NCI-H2196 treated with DMSO at 0.1 percent for 48 hours (cell line): Measurements from ENCODE around the gene PDCD1.
"Not testable (repeated sequence)": the region's sequence is repeated elsewhere in the genome, so short reads cannot be mapped to it uniquely, and the experiment has no call there.

Experiments
- DNase-seq: peaks from one replicate; lab custom pipeline; 2025; ENCODE audit not compliant: unreplicated experiment; lab: John Stamatoyannopoulos, UW

The PDCD1 gene

GRCh38 chr2:241835611-241836010 is 23.1 kb downstream of the PDCD1 start:
- no peak for DNase-seq

DNA sequence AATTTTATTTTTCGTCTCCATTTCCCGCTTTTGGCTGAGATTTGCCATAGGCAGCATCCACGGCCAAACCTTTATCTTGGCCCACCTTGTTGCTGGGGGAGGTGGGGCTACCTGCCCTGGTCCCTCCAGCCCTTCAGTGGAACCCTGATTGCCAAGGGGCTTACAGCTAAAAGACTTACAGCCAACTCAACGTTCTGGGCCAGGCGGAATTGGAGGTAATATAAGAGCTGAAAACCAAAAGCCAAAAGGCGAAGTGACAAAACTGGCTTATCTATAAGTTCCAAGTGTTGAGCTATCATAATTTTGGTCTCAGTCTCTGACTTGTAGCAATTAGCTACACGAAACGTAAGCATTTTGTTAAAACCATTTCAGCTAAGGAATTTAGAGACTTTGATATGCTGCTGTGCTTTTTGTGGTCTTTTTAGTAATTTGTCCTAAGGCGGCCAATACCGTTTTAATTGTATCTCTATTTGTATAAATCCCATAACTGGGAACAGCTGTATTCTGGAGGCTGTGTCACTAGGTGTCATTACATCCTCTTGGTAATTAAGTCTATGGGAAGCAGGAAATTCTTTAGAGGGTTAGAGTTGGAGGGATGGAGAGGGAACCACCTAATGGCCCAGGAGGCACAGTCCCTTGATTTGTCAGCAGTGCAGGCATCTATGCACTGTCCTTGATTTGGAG is 24.0 kb downstream of the PDCD1 start:
- DNase-seq, result no peak

- DNase-seq, result not testable (repeated sequence)
Observed at GRCh38 chr2:241833756-241834526, 24.8 kb downstream of the PDCD1 start.

- no peak for DNase-seq
Observed at GRCh38 chr2:241833101-241833663, 25.5 kb downstream of the PDCD1 start.

DNA sequence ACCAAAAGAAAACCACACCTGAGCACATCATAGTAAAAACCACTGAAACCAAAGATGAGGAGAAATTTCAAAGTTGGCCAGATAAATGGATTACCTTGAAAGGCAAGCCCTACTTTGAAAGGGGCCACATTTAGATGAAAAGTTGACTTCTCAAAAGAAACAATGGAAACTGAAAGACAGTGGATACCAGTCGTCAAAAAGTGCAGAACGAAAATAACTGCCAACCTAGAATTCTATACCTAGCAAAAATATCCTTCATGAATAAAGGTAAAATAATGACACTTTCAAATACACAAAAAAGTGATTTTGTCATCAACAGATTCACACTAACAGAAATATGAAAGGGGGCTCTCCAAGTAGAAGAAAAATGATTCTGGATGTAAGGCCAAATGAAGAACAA is 31.3 kb downstream of the PDCD1 start:
- no peak for DNase-seq

DNA sequence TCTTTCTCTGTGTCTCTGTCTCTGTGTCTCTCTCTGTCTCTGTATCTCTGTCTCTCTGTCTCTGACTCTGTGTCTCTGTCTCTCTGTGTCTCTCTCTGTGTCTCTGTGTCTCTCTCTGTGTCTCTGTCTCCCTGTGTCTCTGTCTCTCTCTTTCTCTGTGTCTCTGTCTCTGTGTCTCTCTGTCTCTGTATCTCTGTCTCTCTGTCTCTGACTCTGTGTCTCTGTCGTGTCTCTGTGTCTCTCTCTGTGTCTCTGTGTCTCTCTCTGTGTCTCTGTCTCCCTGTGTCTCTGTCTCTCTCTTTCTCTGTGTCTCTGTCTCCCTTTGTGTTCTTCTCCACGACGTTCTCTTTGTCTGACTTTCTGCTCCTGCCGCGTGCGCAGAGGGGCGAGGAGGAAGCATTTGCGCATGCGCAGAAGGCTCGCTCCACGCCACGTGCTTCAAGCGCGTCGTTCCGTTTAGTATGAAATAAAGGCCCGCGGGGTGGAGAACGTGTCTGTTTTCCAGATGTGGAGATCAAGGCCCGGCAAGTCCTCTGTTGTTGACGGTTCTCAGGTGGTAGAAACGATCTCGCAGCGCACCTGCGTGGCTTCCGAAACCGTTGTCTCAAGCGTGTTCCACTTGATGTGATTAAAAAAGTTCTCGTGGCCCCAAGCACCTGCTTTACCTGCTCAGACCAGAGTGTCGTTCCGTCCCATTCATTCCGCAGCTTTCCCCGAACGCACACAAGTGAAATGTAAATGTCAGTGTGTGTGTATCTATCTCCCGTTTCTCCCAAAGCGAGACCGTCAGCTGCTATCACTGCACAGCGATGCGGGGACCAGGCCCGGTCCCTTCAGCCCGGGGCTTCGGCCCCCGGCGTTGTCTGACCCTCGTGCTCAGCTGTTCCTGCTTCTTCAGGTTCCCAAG is 34.9 kb downstream of the PDCD1 start:
- not testable (repeated sequence) for DNase-seq

- DNase-seq, result no peak
Observed at GRCh38 chr2:241822264-241822623, 36.5 kb downstream of the PDCD1 start.

DNA sequence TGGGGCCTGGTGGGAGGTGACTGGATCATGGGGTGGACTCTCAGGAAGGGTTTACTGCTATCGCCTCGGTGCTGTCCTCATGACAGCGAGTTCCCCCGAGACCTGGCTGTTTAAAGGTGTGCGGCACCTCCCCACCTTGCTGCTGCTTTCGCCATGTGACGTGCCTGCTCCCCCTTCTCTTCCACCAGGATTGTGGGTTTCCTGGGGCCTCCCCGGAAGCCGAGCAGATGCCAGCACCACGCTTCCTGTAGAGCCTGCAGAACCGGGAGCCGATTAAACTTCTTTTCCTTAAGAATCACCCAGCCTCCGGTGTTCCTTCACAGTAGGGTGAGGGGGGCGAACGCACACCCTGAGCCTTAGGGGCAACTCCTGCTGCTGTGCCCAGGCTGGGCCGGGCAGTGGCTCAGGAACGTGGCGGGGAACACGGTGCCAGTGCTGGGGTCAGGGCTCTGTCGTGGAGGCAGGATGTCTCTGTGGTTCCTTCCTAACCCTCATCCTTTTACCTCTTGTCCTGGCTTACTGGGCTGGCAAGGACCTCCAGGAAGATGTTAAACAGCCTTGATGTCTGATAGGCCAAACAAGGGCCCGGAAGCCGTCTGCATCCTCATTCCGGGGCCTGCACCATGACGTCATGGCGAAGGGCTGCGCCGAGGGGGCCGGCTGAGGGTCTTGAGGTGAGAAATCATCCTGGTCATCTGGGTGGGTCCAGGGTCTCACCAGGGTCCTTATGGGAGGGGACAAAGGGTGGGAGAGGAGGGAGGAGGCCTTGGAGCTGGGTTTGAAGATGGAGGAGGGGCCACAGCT is 37.0 kb downstream of the PDCD1 start:
- no peak for DNase-seq

- no peak for DNase-seq
Observed at GRCh38 chr2:241820625-241821384, 37.9 kb downstream of the PDCD1 start.

DNA sequence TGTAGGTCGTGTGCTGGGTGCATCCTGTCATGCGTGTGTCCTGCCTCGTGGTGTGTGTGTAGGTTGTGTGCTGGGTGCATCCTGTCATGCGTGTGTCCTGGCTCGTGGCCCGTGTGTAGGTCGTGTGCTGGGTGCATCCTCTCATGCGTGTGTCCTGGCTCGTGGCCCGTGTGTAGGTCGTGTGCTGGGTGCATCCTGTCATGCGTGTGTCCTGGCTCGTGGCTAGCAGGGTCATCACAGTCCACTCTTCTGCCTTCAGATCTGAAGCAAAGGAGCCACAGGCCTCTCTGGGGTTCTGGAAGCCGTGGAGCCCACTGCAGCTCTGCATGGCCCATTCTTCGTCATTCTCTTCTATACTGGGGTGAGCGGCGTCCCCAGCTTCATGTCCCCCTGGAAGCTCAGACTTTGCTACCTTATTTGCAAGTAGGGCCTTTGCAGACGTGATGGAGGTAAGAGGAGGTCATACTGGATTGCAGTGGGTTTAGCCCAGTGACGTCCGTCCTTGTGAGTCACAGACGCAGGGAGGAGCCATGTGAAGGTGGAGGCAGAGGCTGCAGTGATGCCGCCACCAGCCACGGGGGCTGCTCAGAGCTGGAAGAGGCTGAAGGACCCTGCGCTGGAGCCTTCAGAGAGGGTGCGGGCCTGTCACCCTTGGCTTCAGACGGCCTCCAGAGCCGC is 38.6 kb downstream of the PDCD1 start:
- DNase-seq, result not testable (repeated sequence)

DNA sequence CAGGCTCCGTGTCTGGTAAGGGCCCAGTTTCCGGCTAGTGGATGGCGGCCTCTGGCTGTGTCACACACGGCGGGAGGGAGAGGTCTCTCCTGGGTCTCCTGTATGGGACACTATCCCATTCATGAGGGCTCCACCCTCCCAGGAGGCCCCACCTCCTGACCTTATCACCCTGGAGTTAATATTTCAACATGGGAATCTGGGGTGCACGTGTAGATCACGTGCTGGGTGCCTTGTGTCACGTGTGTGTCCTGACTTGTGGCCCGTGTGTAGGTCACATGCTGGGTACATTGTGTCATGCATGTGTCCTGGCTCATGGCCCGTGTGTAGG is 39.8 kb downstream of the PDCD1 start:
- no peak for DNase-seq

DNA sequence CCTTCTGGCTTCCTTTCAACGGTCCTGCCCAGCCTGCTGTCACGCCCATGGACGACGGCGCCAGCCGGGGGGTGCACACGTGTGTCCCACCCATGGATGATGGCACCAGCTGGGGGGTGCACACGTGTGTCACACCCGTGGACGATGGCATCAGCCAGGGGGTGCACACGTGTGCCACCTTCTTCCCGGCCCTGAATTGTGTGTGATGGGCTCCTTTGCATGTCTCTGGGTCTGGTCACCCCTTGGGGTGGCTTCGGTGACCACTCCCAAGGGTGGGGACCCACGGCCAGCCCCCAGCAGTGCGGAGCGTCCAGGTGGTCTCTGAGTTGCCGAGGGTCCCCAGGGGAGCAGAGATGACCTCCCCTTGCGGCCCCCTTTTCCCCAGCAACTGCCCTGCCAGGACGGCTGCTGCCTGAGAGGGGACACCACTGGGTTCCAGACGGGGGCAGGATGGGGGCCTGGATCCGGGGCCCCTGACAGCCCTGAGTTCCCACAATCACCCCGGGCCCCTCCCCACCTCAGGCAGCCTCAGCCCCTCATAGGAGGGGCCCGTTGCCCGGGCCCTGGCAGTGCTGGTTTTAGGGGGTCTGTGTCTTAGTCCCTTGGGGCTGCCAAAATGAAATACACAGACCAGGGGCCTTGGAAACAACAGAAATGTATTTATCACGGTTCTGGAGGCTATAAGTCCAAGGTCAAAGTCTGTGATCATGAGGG is 40.3 kb downstream of the PDCD1 start:
- no peak for DNase-seq

DNA sequence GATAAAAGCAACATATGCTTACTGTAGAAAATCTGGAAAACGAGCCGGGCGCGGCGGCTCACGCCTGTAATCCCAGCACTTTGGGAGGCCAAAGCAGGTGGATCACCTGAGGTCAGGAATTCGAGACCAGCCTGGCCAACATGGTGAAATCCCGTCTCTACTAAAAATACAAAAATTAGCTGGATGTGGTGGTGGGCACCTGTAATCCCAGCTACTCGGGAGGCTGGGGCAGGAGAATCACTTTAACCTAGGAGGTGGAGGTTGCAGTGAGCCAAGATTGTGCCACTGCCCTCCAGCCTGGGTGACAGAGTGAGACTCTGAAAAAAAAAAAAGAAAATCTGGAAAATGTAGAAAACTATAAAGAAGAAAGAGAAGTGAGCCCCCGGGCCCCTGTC is 40.9 kb downstream of the PDCD1 start:
- DNase-seq, result not testable (repeated sequence)

GRCh38 chr2:241817126-241817820 is 41.4 kb downstream of the PDCD1 start:
- DNase-seq, result no peak

- no peak for DNase-seq
Observed at GRCh38 chr2:241816431-241817121, 42.1 kb downstream of the PDCD1 start.

DNA sequence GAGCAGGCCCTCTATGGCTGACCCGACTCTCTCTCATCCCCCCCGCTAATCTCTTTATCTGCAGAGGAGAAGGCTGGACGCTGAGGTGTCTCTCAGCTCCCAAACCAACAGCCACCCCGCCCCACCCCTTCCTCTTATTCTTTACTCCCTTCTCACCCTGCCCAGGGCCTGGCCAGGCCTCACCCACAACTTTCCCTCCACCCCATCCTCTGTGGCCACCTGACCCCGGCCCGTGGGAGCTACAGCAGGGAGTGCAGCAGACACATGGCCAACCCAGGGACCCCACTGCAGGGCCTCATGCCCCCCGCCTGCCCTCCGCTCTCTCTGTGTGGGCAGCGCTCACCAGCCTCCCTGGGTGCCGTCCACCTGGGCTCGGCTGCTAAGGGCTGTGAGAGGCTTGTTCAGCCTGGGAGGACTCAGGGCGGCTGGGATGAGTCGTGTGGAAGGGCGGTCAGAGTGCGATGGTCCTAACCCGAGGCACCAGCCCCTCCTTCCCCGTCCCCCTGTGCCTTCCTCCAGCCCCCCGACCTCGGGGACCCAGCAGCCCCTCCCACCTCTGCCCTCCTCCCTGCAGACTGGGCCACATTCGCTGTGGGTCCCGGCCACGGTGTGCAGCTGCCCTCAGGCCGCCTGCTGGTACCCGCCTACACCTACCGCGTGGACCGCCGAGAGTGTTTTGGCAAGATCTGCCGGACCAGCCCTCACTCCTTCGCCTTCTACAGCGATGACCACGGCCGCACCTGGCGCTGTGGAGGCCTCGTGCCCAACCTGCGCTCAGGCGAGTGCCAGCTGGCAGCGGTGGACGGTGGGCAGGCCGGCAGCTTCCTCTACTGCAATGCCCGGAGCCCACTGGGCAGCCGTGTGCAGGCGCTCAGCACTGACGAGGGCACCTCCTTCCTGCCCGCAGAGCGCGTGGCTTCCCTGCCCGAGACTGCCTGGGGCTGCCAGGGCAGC is 42.9 kb downstream of the PDCD1 start:
- no peak for DNase-seq
